GM23338 (cell line): ENCODE results near the gene ZNF446. TPM values are rescaled to one million over a fixed set of nuclear protein-coding genes. Genes with fewer than 3 reads are reported as not detected.
A peak's percentile ranks its signal among the peaks of the same experiment; 100 is the strongest.

Experiments
- ATAC-seq: fragments of 200-7000 bp; cut with Tn5 transposase; 3 replicates; pipeline ENCODE4 v1.9.1; 2020
- DNase-seq: peaks from one replicate; pipeline ENCODE4 v3.0.0-alpha.2; 2015; ENCODE audit warnings: low spot score
- H2AFZ ChIP-seq: fragments of 200-600 bp; sonication (generic); 2 replicates; pipeline ENCODE4 v1.8.0; 2016; ENCODE audit warnings: antibody characterized with exemption, mild to moderate bottlenecking, moderate library complexity
- H3F3A ChIP-seq: fragments of 200-600 bp; sonication (generic); replicated peaks from 2 replicates; pipeline ENCODE4 v1.8.0; 2017; ENCODE audit warnings: antibody characterized with exemption, mixed run types, low read depth
- H3K27ac ChIP-seq: fragments of 200-600 bp; sonication (generic); 2 replicates; pipeline ENCODE4 v1.6.1; 2016; ENCODE audit warnings: low read depth
- H3K27me3 ChIP-seq: fragments of 200-600 bp; sonication (generic); 2 replicates; pipeline ENCODE4 v1.8.0; 2016; ENCODE audit warnings: mild to moderate bottlenecking, mixed run types, moderate library complexity; ENCODE audit not compliant: insufficient read depth
- H3K36me3 ChIP-seq: fragments of 200-600 bp; sonication (generic); 2 replicates; pipeline ENCODE4 v1.8.0; 2016; ENCODE audit warnings: mild to moderate bottlenecking; ENCODE audit not compliant: insufficient read depth
- H3K4me1 ChIP-seq: fragments of 200-600 bp; sonication (generic); 2 replicates; pipeline ENCODE4 v1.8.0; 2016; ENCODE audit warnings: mild to moderate bottlenecking, moderate library complexity; ENCODE audit not compliant: insufficient read depth
- H3K4me2 ChIP-seq: fragments of 200-600 bp; sonication (generic); 2 replicates; pipeline ENCODE4 v1.7.1; 2017; ENCODE audit warnings: mixed run types
- H3K4me3 ChIP-seq: fragments of 200-600 bp; sonication (generic); 2 replicates; pipeline ENCODE4 v1.6.1; 2016; ENCODE audit warnings: mixed run types
- H3K79me2 ChIP-seq: fragments of 200-600 bp; sonication (generic); replicated peaks from 2 replicates; pipeline ENCODE4 v1.8.0; 2017; ENCODE audit warnings: mild to moderate bottlenecking; ENCODE audit not compliant: insufficient read depth
- H3K9me2 ChIP-seq: fragments of 200-600 bp; sonication (generic); 2 replicates; pipeline ENCODE4 v1.8.0; 2017; ENCODE audit not compliant: insufficient read depth
- H4K20me1 ChIP-seq: fragments of 200-600 bp; sonication (generic); replicated peaks from 2 replicates; pipeline ENCODE4 v1.8.0; 2017; ENCODE audit warnings: mild to moderate bottlenecking; ENCODE audit not compliant: insufficient read depth
- H3K27ac Mint-ChIP-seq: 2 replicates; pipeline ENCODE4 v1.8.0; 2020; ENCODE audit warnings: inconsistent platforms, mild to moderate bottlenecking, moderate library complexity, mixed read lengths
- H3K27me3 Mint-ChIP-seq: 3 replicates; pipeline ENCODE4 v1.8.0; 2022; ENCODE audit warnings: low read depth, mild to moderate bottlenecking, moderate library complexity, mixed read lengths, inconsistent platforms; ENCODE audit not compliant: insufficient read depth, poor library complexity
- H3K36me3 Mint-ChIP-seq: 3 replicates; pipeline ENCODE4 v1.8.0; 2021; ENCODE audit warnings: low read depth, mild to moderate bottlenecking, inconsistent platforms, moderate library complexity, mixed read lengths
- H3K4me1 Mint-ChIP-seq: 3 replicates; pipeline ENCODE4 v1.8.0; 2020; ENCODE audit warnings: mild to moderate bottlenecking, inconsistent platforms, mixed read lengths
- H3K4me3 Mint-ChIP-seq: 3 replicates; pipeline ENCODE4 v1.8.0; 2021; ENCODE audit warnings: moderate library complexity, mild to moderate bottlenecking, inconsistent platforms, mixed read lengths
- H3K9me3 Mint-ChIP-seq: 3 replicates; pipeline ENCODE4 v1.8.0; 2020; ENCODE audit warnings: moderate library complexity, mild to moderate bottlenecking, inconsistent platforms, mixed read lengths
- CREB1 ChIP-seq: fragments of 250-450 bp; sonication (Bioruptor Pico); IDR thresholded peaks from 2 replicates; pipeline ENCODE4 v1.5.0; 2020; ENCODE audit warnings: low read depth, mild to moderate bottlenecking, moderate library complexity
- EZH2 ChIP-seq: fragments of 200-600 bp; sonication (generic); IDR thresholded peaks from one replicate; pipeline ENCODE4 v1.8.0; 2017; ENCODE audit warnings: antibody characterized with exemption, mild to moderate bottlenecking, low read depth; ENCODE audit not compliant: unreplicated experiment
- EZH2phosphoT487 ChIP-seq: fragments of 200-600 bp; sonication (generic); IDR thresholded peaks from one replicate; pipeline ENCODE4 v1.8.1; 2018; ENCODE audit warnings: antibody characterized with exemption; ENCODE audit not compliant: unreplicated experiment
- JUNB ChIP-seq: IDR thresholded peaks from one replicate; pipeline ENCODE4 v1.6.1; 2016; ENCODE audit warnings: antibody characterized with exemption; ENCODE audit not compliant: unreplicated experiment
- NANOG ChIP-seq: IDR thresholded peaks from 2 replicates; pipeline ENCODE4 v1.6.1; 2016; ENCODE audit warnings: antibody characterized with exemption, borderline replicate concordance
- POLR2AphosphoS5 ChIP-seq: IDR thresholded peaks from 2 replicates; pipeline ENCODE4 v1.6.1; 2016; ENCODE audit warnings: antibody characterized with exemption, low read depth
- STAT1 ChIP-seq: IDR thresholded peaks from one replicate; pipeline ENCODE4 v1.6.1; 2016; ENCODE audit warnings: antibody characterized with exemption; ENCODE audit not compliant: unreplicated experiment
- ZNF114 ChIP-seq: fragments of 250-450 bp; sonication (Bioruptor Pico); IDR thresholded peaks from 2 replicates; pipeline ENCODE4 v1.5.0; 2020; ENCODE audit warnings: mild to moderate bottlenecking, moderate library complexity
- polyA plus RNA-seq: library from polyadenylated mRNA; unstranded; fragments of >200 nt; fragmentation: Nextera tagmentation; extraction: Ambion mirVana; gene quantifications from 2 replicates; pipeline ENCODE4 v1.2.1, GENCODE V29; 2016
- total RNA-seq: library from RNA; depleted of rRNA; stranded (reverse); fragments of >200 nt; shearing (Covaris generic); gene quantifications from 2 replicates; pipeline ENCODE4 v1.2.3, GENCODE V29; 2014
- TF ChIP-seq, protein P1 (sequence below), 2 experiments: fragments of 200-600 bp in 1 of 2; sonication (generic) in 1 of 2; conservative IDR thresholded peaks; 2 replicates each; pipeline versions ENCODE4 v1.5.1 to v1.6.1; 2016 to 2017; ENCODE audit warnings: antibody characterized with exemption in 2 of 2, low read depth in 2 of 2, mild to moderate bottlenecking in 2 of 2, moderate library complexity in 1 of 2
- TF ChIP-seq, protein P2 (sequence below): IDR thresholded peaks from 2 replicates; pipeline ENCODE4 v1.6.1; 2016; ENCODE audit warnings: antibody characterized with exemption
- TF ChIP-seq, protein P3 (sequence below): IDR thresholded peaks from one replicate; pipeline ENCODE4 v1.6.1; 2018; ENCODE audit warnings: antibody characterized with exemption; ENCODE audit not compliant: unreplicated experiment

ZNF446 gene
- total and polyA plus RNA-seq, 2 experiments from 2014 or later: 2.1 to 5.6 TPM

DNA sequence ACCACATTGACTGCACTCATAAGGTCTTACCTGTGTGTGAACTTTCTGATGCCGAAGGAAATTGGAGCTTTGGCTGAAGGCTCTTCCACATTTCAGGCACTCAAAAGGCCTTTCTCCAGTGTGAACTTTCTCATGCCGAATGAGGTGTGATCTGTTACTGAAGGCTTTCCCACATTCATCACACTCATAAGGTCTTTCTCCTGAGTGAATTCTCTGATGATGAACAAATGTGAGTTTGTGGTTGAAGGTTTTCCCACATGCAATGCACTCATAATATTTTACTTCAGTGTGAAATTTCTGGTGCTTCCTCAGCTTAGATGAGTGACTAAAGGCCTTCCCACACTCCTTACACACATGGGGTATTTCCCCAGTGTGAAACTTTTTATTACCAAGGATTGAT lies 41.9 kb upstream of the ZNF446 start (continued):
- TF ChIP-seq, protein P1, sequence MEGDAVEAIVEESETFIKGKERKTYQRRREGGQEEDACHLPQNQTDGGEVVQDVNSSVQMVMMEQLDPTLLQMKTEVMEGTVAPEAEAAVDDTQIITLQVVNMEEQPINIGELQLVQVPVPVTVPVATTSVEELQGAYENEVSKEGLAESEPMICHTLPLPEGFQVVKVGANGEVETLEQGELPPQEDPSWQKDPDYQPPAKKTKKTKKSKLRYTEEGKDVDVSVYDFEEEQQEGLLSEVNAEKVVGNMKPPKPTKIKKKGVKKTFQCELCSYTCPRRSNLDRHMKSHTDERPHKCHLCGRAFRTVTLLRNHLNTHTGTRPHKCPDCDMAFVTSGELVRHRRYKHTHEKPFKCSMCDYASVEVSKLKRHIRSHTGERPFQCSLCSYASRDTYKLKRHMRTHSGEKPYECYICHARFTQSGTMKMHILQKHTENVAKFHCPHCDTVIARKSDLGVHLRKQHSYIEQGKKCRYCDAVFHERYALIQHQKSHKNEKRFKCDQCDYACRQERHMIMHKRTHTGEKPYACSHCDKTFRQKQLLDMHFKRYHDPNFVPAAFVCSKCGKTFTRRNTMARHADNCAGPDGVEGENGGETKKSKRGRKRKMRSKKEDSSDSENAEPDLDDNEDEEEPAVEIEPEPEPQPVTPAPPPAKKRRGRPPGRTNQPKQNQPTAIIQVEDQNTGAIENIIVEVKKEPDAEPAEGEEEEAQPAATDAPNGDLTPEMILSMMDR (conservative IDR thresholded peaks at IDR 0.05; ENCODE audit: low read depth in 2 of 2): no peak
- no peak for TF ChIP-seq STAT1

DNA sequence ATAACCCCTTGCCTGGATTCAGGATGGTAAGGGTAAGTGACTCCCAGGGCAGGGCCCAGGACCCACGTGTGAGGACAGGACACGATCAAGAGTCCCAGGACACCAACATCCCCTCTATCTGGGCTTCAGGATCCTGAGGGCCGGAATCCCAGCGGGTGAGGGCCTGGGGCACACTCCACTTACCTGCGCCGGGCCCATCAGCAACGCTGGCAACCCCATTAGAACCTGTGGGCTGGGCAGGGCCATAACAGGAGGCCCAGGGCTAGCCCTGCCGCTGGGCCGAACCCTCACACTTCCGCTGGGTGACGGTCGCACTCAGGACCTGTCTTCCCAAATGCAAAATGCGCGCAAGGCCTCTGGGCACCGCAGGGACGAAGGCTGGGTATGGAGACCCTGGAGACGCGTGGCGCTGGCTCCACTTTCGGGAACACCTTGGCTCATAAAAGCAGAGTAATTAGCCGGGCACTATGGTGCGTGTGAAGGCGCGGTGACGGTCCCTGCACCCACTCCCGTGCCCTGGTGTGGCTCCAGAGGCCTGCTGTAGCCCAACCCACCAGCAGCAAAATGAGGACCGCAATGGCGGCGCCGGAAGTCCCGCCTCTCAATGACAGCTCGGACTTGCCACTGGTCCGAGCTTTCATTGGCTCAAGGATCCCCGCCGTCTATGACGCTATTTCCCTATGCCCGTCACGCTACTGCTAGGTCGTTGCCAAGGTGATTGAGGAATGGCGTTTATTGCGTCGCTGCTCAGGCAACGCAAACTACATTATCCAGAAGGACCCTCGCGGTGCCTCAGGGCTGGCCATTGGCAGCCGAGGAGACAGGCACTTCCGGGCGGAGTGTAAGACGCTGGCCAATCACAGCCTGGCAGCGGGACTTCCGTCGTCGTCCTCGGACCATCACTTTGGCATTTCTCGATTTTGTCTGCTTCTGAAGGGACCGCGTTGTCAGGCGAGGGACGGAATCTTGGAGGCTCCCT lies 36.3 kb upstream of the ZNF446 start, which contains the start of gene ZNF132:
TSS of gene ZNF132 (minus strand) at position 578 of the 979 bp plus-strand sequence. CDS start at position 246, 332 bp downstream.
- Histone ChIP-seq H3K36me3 (peaks cover 20% of the 10 kb centered on the region), H3K9me2 (peaks cover 28% of the 10 kb centered on the region), H3F3A (no peaks in the 10 kb centered on the region; the same call in 1 of the 2 replicates), H3K4me1 (peaks cover 6% of the 10 kb centered on the region; the same call in 1 of the 2 replicates), H3K27ac (no peak within 1 kb of the TSS), H3K4me3 (peak within 1 kb of the TSS; percentile 66), H2AFZ (peak within 1 kb of the TSS; percentile 83; the same call in 1 of the 2 replicates), H3K27me3 (no peaks in the 10 kb centered on the region), H3K79me2 (no peaks in the 10 kb centered on the region), H4K20me1 (no peaks in the 10 kb centered on the region), H3K4me2 (peak within 1 kb of the TSS; percentile 77)
- Mint-ChIP-seq H3K9me3 (peaks cover 79% of the 10 kb centered on the region), H3K4me3 (peak within 1 kb of the TSS; percentile 81), H3K36me3 (peaks cover 59% of the 10 kb centered on the region), H3K4me1 (peaks cover 2% of the 10 kb centered on the region; the same call in 1 of the 3 replicates), H3K27me3 (peaks cover 28% of the 10 kb centered on the region), H3K27ac (peak within 1 kb of the TSS; percentile 82; the same call in 1 of the 2 replicates)
- ATAC-seq (peak; percentile 98), DNase-seq (peak; percentile 100)
- TF ChIP-seq STAT1 (no peak), CREB1 (peak; percentile 83), POLR2AphosphoS5 (peak; percentile 68), ZNF114 (CRISPR knock-in tag) (no peak)
- TF ChIP-seq, protein P2, sequence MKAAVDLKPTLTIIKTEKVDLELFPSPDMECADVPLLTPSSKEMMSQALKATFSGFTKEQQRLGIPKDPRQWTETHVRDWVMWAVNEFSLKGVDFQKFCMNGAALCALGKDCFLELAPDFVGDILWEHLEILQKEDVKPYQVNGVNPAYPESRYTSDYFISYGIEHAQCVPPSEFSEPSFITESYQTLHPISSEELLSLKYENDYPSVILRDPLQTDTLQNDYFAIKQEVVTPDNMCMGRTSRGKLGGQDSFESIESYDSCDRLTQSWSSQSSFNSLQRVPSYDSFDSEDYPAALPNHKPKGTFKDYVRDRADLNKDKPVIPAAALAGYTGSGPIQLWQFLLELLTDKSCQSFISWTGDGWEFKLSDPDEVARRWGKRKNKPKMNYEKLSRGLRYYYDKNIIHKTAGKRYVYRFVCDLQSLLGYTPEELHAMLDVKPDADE: peak; percentile 93

DNA sequence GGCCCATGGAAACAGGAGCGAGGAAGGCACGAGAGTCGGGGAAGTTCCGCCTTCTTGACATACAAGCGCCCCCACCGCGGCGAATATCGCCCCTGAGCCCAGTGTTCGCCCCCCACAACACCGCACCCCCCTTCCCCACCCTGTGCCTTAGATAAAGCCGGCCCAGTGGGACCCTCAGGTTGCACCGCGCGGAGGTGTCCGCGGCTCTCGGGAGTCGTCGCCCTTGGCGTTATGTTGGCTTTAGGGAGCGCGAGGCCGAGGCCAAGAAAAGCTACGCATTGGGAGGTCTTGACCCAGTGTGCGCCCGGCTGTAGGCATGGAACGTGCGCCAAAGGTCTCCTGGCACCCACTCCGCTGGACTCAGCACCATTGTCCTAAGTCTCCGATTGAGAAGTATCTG lies 35.6 kb upstream of the ZNF446 start:
- H3F3A ChIP-seq: no peaks in the 10 kb centered on the region; the same call in 1 of the 2 replicates
- no peaks in the 10 kb centered on the region for H3K27me3 ChIP-seq
- H3K27ac ChIP-seq: no peak overlapping the region
- DNase-seq: peak; percentile 9
- H3K9me2 ChIP-seq: peaks cover 28% of the 10 kb centered on the region
- H2AFZ ChIP-seq: peak overlapping the region; percentile 83; the same call in 1 of the 2 replicates
- H3K4me3 ChIP-seq: peak overlapping the region; percentile 56
- Mint-ChIP-seq H3K36me3 (peaks cover 52% of the 10 kb centered on the region), H3K27ac (peak overlapping the region; percentile 82; the same call in 1 of the 2 replicates), H3K4me1 (peaks cover 2% of the 10 kb centered on the region; the same call in 1 of the 3 replicates), H3K27me3 (peaks cover 28% of the 10 kb centered on the region), H3K9me3 (peaks cover 72% of the 10 kb centered on the region), H3K4me3 (peak overlapping the region; percentile 81)
- peak overlapping the region; percentile 72 for H3K4me2 ChIP-seq
- H3K79me2 ChIP-seq: no peaks in the 10 kb centered on the region
- no peaks in the 10 kb centered on the region for H4K20me1 ChIP-seq
- no peak for ATAC-seq
- H3K4me1 ChIP-seq: peaks cover 6% of the 10 kb centered on the region; the same call in 1 of the 2 replicates
- peaks cover 13% of the 10 kb centered on the region for H3K36me3 ChIP-seq
- TF ChIP-seq POLR2AphosphoS5: no peak
- TF ChIP-seq STAT1: no peak
- TF ChIP-seq, protein P2: no peak
- no peak for TF ChIP-seq EZH2phosphoT487
- no peak for TF ChIP-seq NANOG
- TF ChIP-seq, protein P3, sequence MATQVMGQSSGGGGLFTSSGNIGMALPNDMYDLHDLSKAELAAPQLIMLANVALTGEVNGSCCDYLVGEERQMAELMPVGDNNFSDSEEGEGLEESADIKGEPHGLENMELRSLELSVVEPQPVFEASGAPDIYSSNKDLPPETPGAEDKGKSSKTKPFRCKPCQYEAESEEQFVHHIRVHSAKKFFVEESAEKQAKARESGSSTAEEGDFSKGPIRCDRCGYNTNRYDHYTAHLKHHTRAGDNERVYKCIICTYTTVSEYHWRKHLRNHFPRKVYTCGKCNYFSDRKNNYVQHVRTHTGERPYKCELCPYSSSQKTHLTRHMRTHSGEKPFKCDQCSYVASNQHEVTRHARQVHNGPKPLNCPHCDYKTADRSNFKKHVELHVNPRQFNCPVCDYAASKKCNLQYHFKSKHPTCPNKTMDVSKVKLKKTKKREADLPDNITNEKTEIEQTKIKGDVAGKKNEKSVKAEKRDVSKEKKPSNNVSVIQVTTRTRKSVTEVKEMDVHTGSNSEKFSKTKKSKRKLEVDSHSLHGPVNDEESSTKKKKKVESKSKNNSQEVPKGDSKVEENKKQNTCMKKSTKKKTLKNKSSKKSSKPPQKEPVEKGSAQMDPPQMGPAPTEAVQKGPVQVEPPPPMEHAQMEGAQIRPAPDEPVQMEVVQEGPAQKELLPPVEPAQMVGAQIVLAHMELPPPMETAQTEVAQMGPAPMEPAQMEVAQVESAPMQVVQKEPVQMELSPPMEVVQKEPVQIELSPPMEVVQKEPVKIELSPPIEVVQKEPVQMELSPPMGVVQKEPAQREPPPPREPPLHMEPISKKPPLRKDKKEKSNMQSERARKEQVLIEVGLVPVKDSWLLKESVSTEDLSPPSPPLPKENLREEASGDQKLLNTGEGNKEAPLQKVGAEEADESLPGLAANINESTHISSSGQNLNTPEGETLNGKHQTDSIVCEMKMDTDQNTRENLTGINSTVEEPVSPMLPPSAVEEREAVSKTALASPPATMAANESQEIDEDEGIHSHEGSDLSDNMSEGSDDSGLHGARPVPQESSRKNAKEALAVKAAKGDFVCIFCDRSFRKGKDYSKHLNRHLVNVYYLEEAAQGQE: no peak
- no peak for TF ChIP-seq ZNF114 (CRISPR knock-in tag)
- no peak for TF ChIP-seq JUNB
- TF ChIP-seq EZH2: no peak
